ENCODE measurements around the gene SDK1.

DNA sequence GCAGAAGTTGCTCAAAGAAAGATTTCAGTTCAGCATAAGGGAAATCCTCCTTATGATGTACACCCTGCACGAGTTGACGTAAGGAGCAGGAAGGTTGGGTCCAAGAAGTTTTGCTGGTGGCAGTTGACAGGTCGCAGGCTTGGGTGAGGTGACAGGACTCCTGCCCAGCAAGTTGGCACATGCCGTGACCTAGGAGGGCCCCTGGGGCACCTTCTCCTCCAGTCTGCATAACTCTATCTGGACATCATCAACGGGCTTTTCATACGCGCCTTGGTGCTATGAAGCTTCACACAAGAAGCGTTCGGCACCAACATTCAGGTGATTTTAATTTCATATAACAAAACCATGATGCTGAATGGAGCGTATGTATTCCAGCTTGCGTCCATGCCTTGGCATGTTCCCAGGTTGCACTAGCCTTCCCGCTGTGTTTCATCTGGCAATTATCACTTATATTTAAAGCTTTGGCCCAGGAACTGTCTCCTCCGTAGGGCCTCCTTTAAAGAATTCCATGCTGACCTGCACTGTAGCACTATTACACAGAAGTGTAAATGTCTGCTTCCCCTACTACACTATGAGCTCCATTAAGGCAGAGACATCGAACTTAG lies 729.4 kb downstream of the SDK1 start:
- TF ChIP-seq CTCF (conservative IDR thresholded peaks at IDR 0.05) (no peak), ZFX (IDR thresholded peaks at IDR 0.05) (no peak)
